Measurements from ENCODE around the gene PDRG1. TPM values are rescaled to one million over a fixed set of nuclear protein-coding genes. Genes with fewer than 3 reads are reported as not detected.

The PDRG1 gene
- polyA plus RNA-seq, 3 donors, result 3.5 to 4.4 (median 3.7) TPM

DNA sequence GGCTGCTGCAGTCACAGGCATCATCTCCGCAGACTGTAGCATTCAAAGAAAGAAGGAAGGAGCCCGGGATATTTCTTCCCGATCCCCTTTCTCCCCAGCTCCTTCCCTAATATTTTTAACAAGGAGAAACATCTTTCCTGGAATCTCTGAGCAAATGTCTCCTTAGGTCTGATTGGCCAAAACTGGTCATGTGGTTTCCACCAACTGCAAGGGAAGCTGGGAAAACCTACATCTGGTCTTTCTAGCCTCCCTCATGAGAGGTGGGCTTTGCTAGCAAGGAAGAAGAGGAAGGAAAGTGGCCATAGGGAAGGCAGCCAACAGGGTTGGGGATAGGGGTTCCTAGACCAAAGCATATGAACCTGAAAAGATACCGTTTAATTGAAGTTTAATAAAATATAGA is 35.1 kb downstream of the PDRG1 start:
- Histone ChIP-seq H3K27ac (ENCODE audit: low read depth in 1 of 2, low read length in 2 of 2) (no peak overlapping the region), H2AFZ (ENCODE audit: insufficient read depth, low read depth, low read length, poor library complexity, severe bottlenecking) (no peak overlapping the region), H3K4me3 (replicated peaks in 1 of 3; ENCODE audit: low read depth in 2 of 3, low read length in 3 of 3) (no peak overlapping the region), H3K4me2 (replicated peaks; ENCODE audit: extremely low read depth, low read length, poor library complexity, severe bottlenecking) (no peak overlapping the region), H3K27me3 (ENCODE audit: control insufficient read depth in 2 of 2, insufficient read depth in 2 of 2, low read length in 2 of 2) (no peaks in the 10 kb centered on the region), H3K9me3 (replicated peaks in 1 of 2; ENCODE audit: control insufficient read depth in 1 of 2, insufficient read depth in 1 of 2, low read length in 2 of 2) (no peaks in the 10 kb centered on the region), H3K9ac (ENCODE audit: insufficient read depth, low read length, poor library complexity, severe bottlenecking) (no peak overlapping the region), H4K20me1 (ENCODE audit: insufficient read depth, low read length) (no peaks in the 10 kb centered on the region), H3K79me2 (ENCODE audit: insufficient read depth, low read length) (no peaks in the 10 kb centered on the region), H3K36me3 (replicated peaks in 1 of 2; ENCODE audit: control insufficient read depth in 1 of 2, insufficient read depth in 2 of 2, low read length in 2 of 2) (no peaks in the 10 kb centered on the region), H3K4me1 (ENCODE audit: control insufficient read depth in 1 of 2, insufficient read depth in 2 of 2, low read length in 2 of 2) (no peaks in the 10 kb centered on the region)
- intact Hi-C loops (cut with micrococcal nuclease), result no loop called here
- TF ChIP-seq, protein P1, sequence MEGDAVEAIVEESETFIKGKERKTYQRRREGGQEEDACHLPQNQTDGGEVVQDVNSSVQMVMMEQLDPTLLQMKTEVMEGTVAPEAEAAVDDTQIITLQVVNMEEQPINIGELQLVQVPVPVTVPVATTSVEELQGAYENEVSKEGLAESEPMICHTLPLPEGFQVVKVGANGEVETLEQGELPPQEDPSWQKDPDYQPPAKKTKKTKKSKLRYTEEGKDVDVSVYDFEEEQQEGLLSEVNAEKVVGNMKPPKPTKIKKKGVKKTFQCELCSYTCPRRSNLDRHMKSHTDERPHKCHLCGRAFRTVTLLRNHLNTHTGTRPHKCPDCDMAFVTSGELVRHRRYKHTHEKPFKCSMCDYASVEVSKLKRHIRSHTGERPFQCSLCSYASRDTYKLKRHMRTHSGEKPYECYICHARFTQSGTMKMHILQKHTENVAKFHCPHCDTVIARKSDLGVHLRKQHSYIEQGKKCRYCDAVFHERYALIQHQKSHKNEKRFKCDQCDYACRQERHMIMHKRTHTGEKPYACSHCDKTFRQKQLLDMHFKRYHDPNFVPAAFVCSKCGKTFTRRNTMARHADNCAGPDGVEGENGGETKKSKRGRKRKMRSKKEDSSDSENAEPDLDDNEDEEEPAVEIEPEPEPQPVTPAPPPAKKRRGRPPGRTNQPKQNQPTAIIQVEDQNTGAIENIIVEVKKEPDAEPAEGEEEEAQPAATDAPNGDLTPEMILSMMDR (IDR thresholded peaks at IDR 0.05), result no peak
- Mint-ChIP-seq H3K9me3 (peaks cover 0 to 4% (median 1%) of the 10 kb centered on the region in 7 donors), H3K4me1 (peaks cover 11% of the 10 kb centered on the region), H3K36me3 (no peaks in the 10 kb centered on the region), H3K4me3 (no peak overlapping the region), H3K27me3 (ENCODE audit: low read depth in 3 of 3) (peaks cover 3 to 10% (median 4%) of the 10 kb centered on the region in 3 donors), H3K27ac (no peak overlapping the region)
- 70% methylated on average over 2 of the region's 4 CpGs for WGBS (ENCODE audit: insufficient coverage)
- DNase-seq, result no peak

DNA sequence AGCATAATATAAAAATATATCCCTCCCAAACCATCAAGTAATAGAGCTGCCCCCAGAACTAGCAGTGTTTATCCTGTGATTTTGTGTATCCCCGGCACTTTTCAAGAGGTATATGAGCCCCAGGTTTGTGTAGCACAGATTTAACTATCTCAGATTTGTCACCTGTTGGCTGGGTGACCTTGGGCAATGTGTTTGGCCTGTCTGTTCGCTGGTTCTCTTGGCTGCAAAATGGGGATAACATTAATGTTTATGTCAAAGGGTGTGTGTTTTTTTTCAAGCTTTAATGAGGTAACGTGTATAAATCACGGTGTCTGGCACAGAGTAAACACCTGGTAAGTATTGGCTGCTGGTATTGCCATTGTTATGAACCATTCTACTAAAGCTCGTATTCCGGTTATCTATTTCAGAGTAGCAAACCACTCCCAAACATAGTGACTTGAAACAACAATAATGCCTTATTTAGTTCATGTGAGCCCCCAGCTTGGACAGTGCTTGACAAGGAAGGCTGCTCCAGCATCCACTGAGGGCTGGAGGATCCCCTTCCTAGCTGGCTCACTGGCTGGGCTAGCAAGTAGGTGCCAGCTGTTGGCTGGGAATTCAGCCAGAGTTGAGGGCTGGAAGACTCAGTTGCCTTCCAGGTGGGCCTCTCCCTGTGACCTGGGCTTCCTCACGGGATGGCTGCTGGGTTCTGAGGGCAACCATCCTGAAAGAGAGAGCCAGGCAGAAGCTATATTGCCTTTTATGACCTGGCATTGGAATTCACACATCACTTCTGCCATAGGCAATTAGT is 36.2 kb downstream of the PDRG1 start:
- Histone ChIP-seq H3K4me3 (replicated peaks in 1 of 3; ENCODE audit: low read depth in 2 of 3, low read length in 3 of 3) (no peak overlapping the region), H3K4me1 (ENCODE audit: control insufficient read depth in 1 of 2, insufficient read depth in 2 of 2, low read length in 2 of 2) (no peaks in the 10 kb centered on the region), H3K27ac (ENCODE audit: low read depth in 1 of 2, low read length in 2 of 2) (no peak overlapping the region), H3K9me3 (replicated peaks in 1 of 2; ENCODE audit: control insufficient read depth in 1 of 2, insufficient read depth in 1 of 2, low read length in 2 of 2) (no peaks in the 10 kb centered on the region), H3K36me3 (replicated peaks in 1 of 2; ENCODE audit: control insufficient read depth in 1 of 2, insufficient read depth in 2 of 2, low read length in 2 of 2) (no peaks in the 10 kb centered on the region), H2AFZ (ENCODE audit: insufficient read depth, low read depth, low read length, poor library complexity, severe bottlenecking) (no peak overlapping the region), H3K4me2 (replicated peaks; ENCODE audit: extremely low read depth, low read length, poor library complexity, severe bottlenecking) (no peak overlapping the region), H3K27me3 (ENCODE audit: control insufficient read depth in 2 of 2, insufficient read depth in 2 of 2, low read length in 2 of 2) (no peaks in the 10 kb centered on the region), H3K9ac (ENCODE audit: insufficient read depth, low read length, poor library complexity, severe bottlenecking) (no peak overlapping the region), H4K20me1 (ENCODE audit: insufficient read depth, low read length) (no peaks in the 10 kb centered on the region), H3K79me2 (ENCODE audit: insufficient read depth, low read length) (no peaks in the 10 kb centered on the region)
- TF ChIP-seq, protein P1 (IDR thresholded peaks at IDR 0.05), result no peak
- Mint-ChIP-seq H3K36me3 (no peaks in the 10 kb centered on the region), H3K9me3 (peaks cover 0 to 4% (median under 1%) of the 10 kb centered on the region in 7 donors), H3K4me1 (peaks cover 11% of the 10 kb centered on the region), H3K27ac (no peak overlapping the region), H3K4me3 (no peak overlapping the region), H3K27me3 (ENCODE audit: low read depth in 3 of 3) (peaks cover 4 to 8% (median 4%) of the 10 kb centered on the region in 3 donors)
- no peak for DNase-seq
- WGBS (ENCODE audit: insufficient coverage), result 97% methylated on average over 6 of the region's 7 CpGs
- intact Hi-C loops (cut with micrococcal nuclease), result no loop called here
